ENCODE results near the gene TNFRSF25. TPM values are rescaled to one million over a fixed set of nuclear protein-coding genes. Genes with fewer than 3 reads are reported as not detected.
"Not testable (repeated sequence)": the region's sequence is repeated elsewhere in the genome, so short reads cannot be mapped to it uniquely, and the experiment has no call there.

Gene TNFRSF25
- total and polyA plus RNA-seq, 2 donors (not counting 3 experiments of a cell fraction or from before 2014, with no cell fraction given) = 33.9 to 38.8 TPM

GRCh38 chr1:6456800-6457466 is 9.0 kb downstream of the TNFRSF25 start:
- peaks cover 2 to 3% of the 10 kb centered on the region in 2 experiments for H3K36me3 ChIP-seq (ENCODE audit: control insufficient read depth in 2 of 2, extremely low read depth in 1 of 2, insufficient read depth in 2 of 2, low read length in 2 of 2)
- H3K4me3 ChIP-seq (replicated peaks in 1 of 3; ENCODE audit: insufficient read depth in 1 of 3, low read depth in 1 of 3, low read length in 3 of 3) = no peak overlapping the region
- no peaks in the 10 kb centered on the region for H3K9me1 ChIP-seq (replicated peaks; ENCODE audit: control insufficient read depth, extremely low read depth, insufficient read depth, low read length)
- H3K9me3 ChIP-seq (replicated peaks; ENCODE audit: control insufficient read depth, insufficient read depth, low read length) = no peaks in the 10 kb centered on the region
- H3K4me1 ChIP-seq (ENCODE audit: control insufficient read depth, extremely low read depth, insufficient read depth, low read length) = no peaks in the 10 kb centered on the region
- BruUV-seq (replicated peaks) = no TSS peak
- CTCF ChIA-PET = interaction anchor here (0.6 to 1.5 kb wide), 3 partner anchors 11 to 34 kb away, joined by 3 to 4 read pairs (median 4); no protein-coding TSS in a partner anchor
- no peak overlapping the region for H3K27ac ChIP-seq (ENCODE audit: insufficient read depth, low read depth, low read length)
- peaks cover 26 to 30% of the 10 kb centered on the region in 2 experiments for H3K27me3 ChIP-seq (ENCODE audit: control insufficient read depth in 2 of 2, insufficient read depth in 2 of 2, low read length in 2 of 2)
- no peak overlapping the region for H3K9ac ChIP-seq (replicated peaks; ENCODE audit: extremely low read depth, insufficient read depth, low read length)
- H2AFZ ChIP-seq (ENCODE audit: low read depth, low read length) = no peak overlapping the region
- no peaks in the 10 kb centered on the region for H4K20me1 ChIP-seq (replicated peaks; ENCODE audit: control insufficient read depth, extremely low read depth, insufficient read depth, low read length)
- TF ChIP-seq MAX (IDR thresholded peaks at IDR 0.05; ENCODE audit: insufficient read depth, insufficient read length) = no peak
- no peak overlapping the region for H3K4me2 ChIP-seq (ENCODE audit: insufficient read depth, low read length)
- DNase-seq (ENCODE audit: low read depth, low spot score) (no peak), FAIRE-seq (peak; percentile 8)
- H3K79me2 ChIP-seq (ENCODE audit: control insufficient read depth, insufficient read depth, low read length) = no peaks in the 10 kb centered on the region
- POLR2A ChIA-PET = no interaction called here
- dilution Hi-C loops (cut with MboI; ENCODE audit: extremely low pct_ligation_motif_present, low sequenced_read_pairs) (no loop called here), intact Hi-C loops (cut with micrococcal nuclease) (no loop called here)

GRCh38 chr1:6455752-6456520 is 10.0 kb downstream of the TNFRSF25 start:
- H3K4me1 ChIP-seq (ENCODE audit: control insufficient read depth, extremely low read depth, insufficient read depth, low read length); H3K4me3 ChIP-seq (replicated peaks in 1 of 3; ENCODE audit: insufficient read depth in 1 of 3, low read depth in 1 of 3, low read length in 3 of 3); DNase-seq (ENCODE audit: low read depth, low spot score); H3K27ac ChIP-seq (ENCODE audit: insufficient read depth, low read depth, low read length); H3K9me3 ChIP-seq (replicated peaks; ENCODE audit: control insufficient read depth, insufficient read depth, low read length); dilution Hi-C loops (cut with MboI; ENCODE audit: extremely low pct_ligation_motif_present, low sequenced_read_pairs); H3K79me2 ChIP-seq (ENCODE audit: control insufficient read depth, insufficient read depth, low read length); intact Hi-C loops (cut with micrococcal nuclease); H3K36me3 ChIP-seq (ENCODE audit: control insufficient read depth in 2 of 2, extremely low read depth in 1 of 2, insufficient read depth in 2 of 2, low read length in 2 of 2); H4K20me1 ChIP-seq (replicated peaks; ENCODE audit: control insufficient read depth, extremely low read depth, insufficient read depth, low read length); BruUV-seq (replicated peaks); H3K4me2 ChIP-seq (ENCODE audit: insufficient read depth, low read length); FAIRE-seq; H2AFZ ChIP-seq (ENCODE audit: low read depth, low read length); H3K9ac ChIP-seq (replicated peaks; ENCODE audit: extremely low read depth, insufficient read depth, low read length); H3K9me1 ChIP-seq (replicated peaks; ENCODE audit: control insufficient read depth, extremely low read depth, insufficient read depth, low read length): not testable (repeated sequence)
- TF ChIP-seq EZH2 (IDR thresholded peaks at IDR 0.05; ENCODE audit: borderline replicate concordance, low read depth, low read length, severe bottlenecking) (peak; percentile 56), CTCF (IDR thresholded peaks at IDR 0.05; ENCODE audit: extremely low read depth in 1 of 2, insufficient read depth in 1 of 2, low read depth in 1 of 2, low read length in 2 of 2) (peak in 1 of 2 donors; percentile 3)
- CTCF ChIA-PET = interaction anchor here (1.1 to 1.5 kb wide), 2 partner anchors 18 to 33 kb away, joined by 4 read pairs; no protein-coding TSS in a partner anchor
- POLR2A ChIA-PET = interaction anchor here (0.7 kb wide), 1 partner anchor 12 kb away, joined by 3 read pairs; no protein-coding TSS in a partner anchor
- peaks cover 29 to 35% of the 10 kb centered on the region in 2 experiments for H3K27me3 ChIP-seq (ENCODE audit: control insufficient read depth in 2 of 2, insufficient read depth in 2 of 2, low read length in 2 of 2)
